GM12873 (cell line): ENCODE results near the gene FAM83F.

Source experiments
- TF ChIP-seq, protein P1 (sequence below): IDR thresholded peaks from 2 replicates; pipeline ENCODE4 v1.5.1; 2012; ENCODE audit warnings: low read depth, mild to moderate bottlenecking, moderate library complexity, low read length, control low read depth; ENCODE audit not compliant: insufficient read depth; ENCODE audit errors: missing control alignments

Gene FAM83F

GRCh38 chr22:40007853-40008710, 13.3 kb downstream of the FAM83F start:
- TF ChIP-seq, protein P1, sequence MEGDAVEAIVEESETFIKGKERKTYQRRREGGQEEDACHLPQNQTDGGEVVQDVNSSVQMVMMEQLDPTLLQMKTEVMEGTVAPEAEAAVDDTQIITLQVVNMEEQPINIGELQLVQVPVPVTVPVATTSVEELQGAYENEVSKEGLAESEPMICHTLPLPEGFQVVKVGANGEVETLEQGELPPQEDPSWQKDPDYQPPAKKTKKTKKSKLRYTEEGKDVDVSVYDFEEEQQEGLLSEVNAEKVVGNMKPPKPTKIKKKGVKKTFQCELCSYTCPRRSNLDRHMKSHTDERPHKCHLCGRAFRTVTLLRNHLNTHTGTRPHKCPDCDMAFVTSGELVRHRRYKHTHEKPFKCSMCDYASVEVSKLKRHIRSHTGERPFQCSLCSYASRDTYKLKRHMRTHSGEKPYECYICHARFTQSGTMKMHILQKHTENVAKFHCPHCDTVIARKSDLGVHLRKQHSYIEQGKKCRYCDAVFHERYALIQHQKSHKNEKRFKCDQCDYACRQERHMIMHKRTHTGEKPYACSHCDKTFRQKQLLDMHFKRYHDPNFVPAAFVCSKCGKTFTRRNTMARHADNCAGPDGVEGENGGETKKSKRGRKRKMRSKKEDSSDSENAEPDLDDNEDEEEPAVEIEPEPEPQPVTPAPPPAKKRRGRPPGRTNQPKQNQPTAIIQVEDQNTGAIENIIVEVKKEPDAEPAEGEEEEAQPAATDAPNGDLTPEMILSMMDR: no peak

- TF ChIP-seq, protein P1: no peak
These were observed 14.1 kb downstream of the FAM83F start for GRCh38 chr22:40008726-40009291.

DNA sequence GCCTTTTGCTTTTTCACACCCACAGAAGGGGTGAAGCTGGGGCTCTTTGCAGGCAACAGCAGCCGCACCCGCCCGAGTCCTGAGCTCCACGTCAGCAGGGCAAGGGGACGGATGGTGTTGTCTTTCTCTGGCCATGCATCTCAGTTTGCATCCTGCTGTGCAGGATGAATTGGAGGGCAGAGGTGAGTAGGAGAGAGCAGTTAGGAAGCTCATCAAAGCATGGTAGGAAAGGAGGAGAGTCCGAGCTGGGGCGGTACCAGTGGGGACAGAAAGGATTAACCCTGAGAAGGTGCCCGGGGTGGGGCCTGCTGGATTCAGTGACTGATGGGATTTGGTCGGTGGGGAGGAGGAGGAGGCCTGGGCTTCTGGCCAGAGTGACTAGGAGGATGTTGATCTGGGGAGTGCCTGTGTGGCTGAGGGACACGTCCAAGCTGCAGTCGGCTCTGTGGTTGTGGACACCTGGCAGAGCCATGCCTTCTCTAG, 14.6 kb downstream of the FAM83F start:
- TF ChIP-seq, protein P1: no peak

- TF ChIP-seq, protein P1: no peak
These were observed 15.4 kb downstream of the FAM83F start for GRCh38 chr22:40009951-40010671.

DNA sequence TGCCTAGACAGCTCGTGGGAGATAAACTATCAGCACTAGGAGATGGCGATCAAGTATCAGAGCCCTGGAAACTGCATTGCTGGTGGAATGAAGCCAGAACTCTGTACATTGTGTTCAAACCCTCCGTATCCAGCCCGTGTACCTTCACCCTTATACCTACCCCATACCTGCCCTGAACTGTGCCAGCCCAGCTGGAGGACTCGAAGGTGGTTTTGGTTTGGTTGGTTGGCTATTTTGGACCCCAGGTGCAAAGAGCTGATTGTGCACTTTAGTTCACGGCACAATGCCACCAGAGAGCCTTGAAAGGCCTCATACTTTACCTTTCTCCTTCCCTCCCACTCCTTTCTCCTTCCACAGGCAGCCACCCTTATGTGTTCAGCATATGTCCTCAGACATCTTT, 16.0 kb downstream of the FAM83F start:
- TF ChIP-seq, protein P1: no peak

GRCh38 chr22:40014667-40015248, 20.0 kb downstream of the FAM83F start:
- TF ChIP-seq, protein P1: no peak
